ENCODE data around the gene AHNAK. TPM values are rescaled to one million over a fixed set of nuclear protein-coding genes. Genes with fewer than 3 reads are reported as not detected.

The AHNAK gene
- total RNA-seq, 1 donor from 2014 or later = 14.9 TPM

DNA sequence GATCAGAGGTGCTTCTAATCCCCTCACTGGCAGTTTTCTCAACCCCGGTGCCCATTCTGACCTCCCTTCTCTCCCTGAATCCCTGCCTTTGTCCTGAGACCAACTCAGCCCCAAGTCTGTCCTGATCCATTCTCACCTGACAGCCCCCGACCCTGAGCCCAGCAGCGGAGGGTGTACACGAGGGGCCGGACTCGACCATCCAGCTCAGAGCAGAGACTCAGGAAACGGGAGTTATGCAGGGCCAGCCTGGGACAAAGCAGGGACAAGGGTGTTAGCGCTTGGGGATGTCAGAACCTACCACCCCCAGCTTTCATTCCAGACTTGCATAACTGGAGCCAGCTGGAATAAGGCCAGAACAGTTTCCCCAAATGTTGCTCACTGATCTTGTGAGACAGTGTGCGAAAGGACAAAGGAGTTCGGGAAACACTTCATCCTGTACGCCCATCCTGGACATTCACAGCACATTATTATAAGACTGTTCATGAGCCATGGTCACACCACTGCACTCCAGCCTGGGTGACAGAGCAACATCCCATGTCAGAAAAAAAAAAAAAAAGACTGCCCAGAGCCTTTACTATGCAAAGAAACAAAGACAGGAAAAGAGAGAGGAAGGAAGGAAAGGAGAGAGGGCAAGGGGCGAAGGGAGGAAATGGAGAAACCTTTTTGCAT lies 30.6 kb upstream of the AHNAK start:
- H3K4me1 Mint-ChIP-seq = peaks cover 27% of the 10 kb centered on the region
- no peak overlapping the region for H3K27ac Mint-ChIP-seq
- Histone ChIP-seq H3K36me3 (peaks cover 1% of the 10 kb centered on the region), H4K20me1 (ENCODE audit: low read depth) (peaks cover 16% of the 10 kb centered on the region), H3K9ac (no peak overlapping the region), H3K79me2 (ENCODE audit: low read depth) (peaks cover 18% of the 10 kb centered on the region), H3F3A (ENCODE audit: low read depth) (peaks cover 11% of the 10 kb centered on the region), H3K27ac (no peak overlapping the region), H3K4me1 (peaks cover 10% of the 10 kb centered on the region), H3K9me3 (ENCODE audit: low read depth) (no peaks in the 10 kb centered on the region), H3K4me2 (no peak overlapping the region), H3K27me3 (no peaks in the 10 kb centered on the region), H2AFZ (replicated peaks) (no peak overlapping the region), H3K4me3 (no peak overlapping the region)
- no peaks in the 10 kb centered on the region for H3K9me3 Mint-ChIP-seq
- H3K36me3 Mint-ChIP-seq = peaks cover 22% of the 10 kb centered on the region
- peaks cover 12% of the 10 kb centered on the region for H3K27me3 Mint-ChIP-seq (ENCODE audit: insufficient read depth, low read depth)
- no peak for DNase-seq (ENCODE audit: low spot score)
- H3K4me3 Mint-ChIP-seq = peak overlapping the region; percentile 1
- TF ChIP-seq EZH2 (IDR thresholded peaks at IDR 0.05) (no peak), EZH2phosphoT487 (IDR thresholded peaks at IDR 0.05) (no peak)
- TF ChIP-seq, protein P1, sequence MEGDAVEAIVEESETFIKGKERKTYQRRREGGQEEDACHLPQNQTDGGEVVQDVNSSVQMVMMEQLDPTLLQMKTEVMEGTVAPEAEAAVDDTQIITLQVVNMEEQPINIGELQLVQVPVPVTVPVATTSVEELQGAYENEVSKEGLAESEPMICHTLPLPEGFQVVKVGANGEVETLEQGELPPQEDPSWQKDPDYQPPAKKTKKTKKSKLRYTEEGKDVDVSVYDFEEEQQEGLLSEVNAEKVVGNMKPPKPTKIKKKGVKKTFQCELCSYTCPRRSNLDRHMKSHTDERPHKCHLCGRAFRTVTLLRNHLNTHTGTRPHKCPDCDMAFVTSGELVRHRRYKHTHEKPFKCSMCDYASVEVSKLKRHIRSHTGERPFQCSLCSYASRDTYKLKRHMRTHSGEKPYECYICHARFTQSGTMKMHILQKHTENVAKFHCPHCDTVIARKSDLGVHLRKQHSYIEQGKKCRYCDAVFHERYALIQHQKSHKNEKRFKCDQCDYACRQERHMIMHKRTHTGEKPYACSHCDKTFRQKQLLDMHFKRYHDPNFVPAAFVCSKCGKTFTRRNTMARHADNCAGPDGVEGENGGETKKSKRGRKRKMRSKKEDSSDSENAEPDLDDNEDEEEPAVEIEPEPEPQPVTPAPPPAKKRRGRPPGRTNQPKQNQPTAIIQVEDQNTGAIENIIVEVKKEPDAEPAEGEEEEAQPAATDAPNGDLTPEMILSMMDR (IDR thresholded peaks at IDR 0.05) = no peak

DNA sequence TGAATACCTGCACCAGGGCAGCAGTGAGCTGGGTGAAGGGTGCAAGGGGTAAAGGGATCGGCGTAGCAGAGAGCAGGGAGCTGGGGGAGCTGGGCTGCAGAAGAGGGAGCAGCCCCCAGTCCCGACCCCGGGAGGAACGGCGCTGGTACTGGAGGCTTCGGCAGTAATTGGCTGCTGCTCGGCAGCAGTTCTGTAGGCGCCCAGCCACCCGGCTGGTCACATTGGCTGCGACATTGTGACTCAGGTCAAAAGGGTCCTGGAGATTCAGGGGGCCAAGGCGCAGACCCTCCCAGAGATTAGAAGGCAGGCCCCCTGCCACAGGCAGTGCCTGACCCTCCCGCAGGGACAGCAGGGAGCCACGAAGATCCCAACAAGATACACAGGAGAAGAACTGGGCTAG lies 29.2 kb upstream of the AHNAK start:
- Histone ChIP-seq H3K27me3 (no peaks in the 10 kb centered on the region), H3K27ac (no peak overlapping the region), H3K36me3 (peaks cover 7% of the 10 kb centered on the region), H3K79me2 (ENCODE audit: low read depth) (peaks cover 29% of the 10 kb centered on the region), H3K9ac (peak overlapping the region; percentile 8), H3K4me2 (no peak overlapping the region), H3K9me3 (ENCODE audit: low read depth) (no peaks in the 10 kb centered on the region), H3K4me1 (peaks cover 23% of the 10 kb centered on the region), H3F3A (ENCODE audit: low read depth) (peaks cover 24% of the 10 kb centered on the region), H2AFZ (replicated peaks) (no peak overlapping the region), H4K20me1 (ENCODE audit: low read depth) (peaks cover 29% of the 10 kb centered on the region), H3K4me3 (no peak overlapping the region)
- TF ChIP-seq, protein P1 (IDR thresholded peaks at IDR 0.05) = no peak
- TF ChIP-seq EZH2phosphoT487 (IDR thresholded peaks at IDR 0.05) (no peak), EZH2 (IDR thresholded peaks at IDR 0.05) (no peak)
- Mint-ChIP-seq H3K9me3 (no peaks in the 10 kb centered on the region), H3K4me1 (peaks cover 37% of the 10 kb centered on the region), H3K27me3 (ENCODE audit: insufficient read depth, low read depth) (peaks cover 15% of the 10 kb centered on the region), H3K36me3 (peaks cover 29% of the 10 kb centered on the region), H3K27ac (no peak overlapping the region), H3K4me3 (no peak overlapping the region)
- no peak for DNase-seq (ENCODE audit: low spot score)

DNA sequence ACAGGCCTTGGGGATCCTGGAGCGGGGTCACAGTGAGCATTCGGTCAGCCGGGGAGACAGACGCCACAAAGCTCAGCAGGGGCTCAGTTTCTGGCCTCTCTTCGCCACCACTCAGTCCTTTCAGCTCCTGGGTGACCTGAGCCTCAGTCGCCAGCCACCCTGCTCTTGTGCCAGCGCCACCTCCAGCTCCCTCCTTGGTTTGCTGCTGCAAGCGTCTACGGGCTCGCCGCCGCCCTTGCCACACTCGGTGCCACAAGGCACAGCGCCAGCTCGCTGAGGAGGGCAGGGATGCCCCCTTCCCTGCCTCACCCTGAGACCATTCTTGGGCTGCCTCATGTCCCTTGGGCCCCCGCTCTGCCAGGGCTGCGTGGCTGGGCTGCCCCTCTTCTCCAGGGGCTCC lies 28.6 kb upstream of the AHNAK start:
- Histone ChIP-seq H3K9ac (peak overlapping the region; percentile 65), H3K27ac (no peak overlapping the region), H3K4me3 (peak overlapping the region; percentile 100), H3K9me3 (ENCODE audit: low read depth) (no peaks in the 10 kb centered on the region), H2AFZ (replicated peaks) (no peak overlapping the region), H3K36me3 (peaks cover 7% of the 10 kb centered on the region), H3F3A (ENCODE audit: low read depth) (peaks cover 30% of the 10 kb centered on the region), H3K4me2 (peak overlapping the region; percentile 95), H4K20me1 (ENCODE audit: low read depth) (peaks cover 36% of the 10 kb centered on the region), H3K27me3 (no peaks in the 10 kb centered on the region), H3K4me1 (peaks cover 23% of the 10 kb centered on the region), H3K79me2 (ENCODE audit: low read depth) (peaks cover 35% of the 10 kb centered on the region)
- TF ChIP-seq, protein P1 (IDR thresholded peaks at IDR 0.05) = no peak
- no peak for TF ChIP-seq EZH2 (IDR thresholded peaks at IDR 0.05)
- Mint-ChIP-seq H3K27ac (peak overlapping the region; percentile 46), H3K9me3 (no peaks in the 10 kb centered on the region), H3K4me1 (peaks cover 38% of the 10 kb centered on the region), H3K36me3 (peaks cover 32% of the 10 kb centered on the region), H3K4me3 (peak overlapping the region; percentile 99), H3K27me3 (ENCODE audit: insufficient read depth, low read depth) (peaks cover 15% of the 10 kb centered on the region)
- DNase-seq (ENCODE audit: low spot score) = no peak
